ENCODE measurements around the gene C1QA.

The C1QA gene

GRCh38 chr1:22676916-22677583, 40.6 kb downstream of the C1QA start:
- no peak for DNase-seq

- no peak for DNase-seq
Measured at GRCh38 chr1:22677931-22678896, 41.8 kb downstream of the C1QA start.

DNA sequence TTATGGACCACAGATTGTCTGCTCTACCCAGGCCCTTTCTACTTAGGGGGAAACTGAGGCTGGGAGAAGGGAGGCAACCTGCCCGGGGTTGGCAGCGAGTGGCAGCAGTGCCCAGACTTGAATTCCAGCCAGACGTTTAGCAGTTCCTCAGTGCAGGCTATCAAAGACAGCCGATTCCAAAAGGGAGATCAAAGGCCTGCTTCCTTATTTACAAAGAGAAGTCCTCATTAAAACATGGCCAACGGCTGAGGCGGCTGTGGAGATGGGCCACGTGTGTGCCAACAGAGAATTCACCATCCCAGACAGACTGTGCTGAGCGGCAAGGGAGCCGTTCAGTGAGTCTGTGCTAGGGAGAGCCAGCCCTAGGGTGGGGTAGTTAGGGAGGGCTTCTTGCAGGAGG, 44.3 kb downstream of the C1QA start:
- DNase-seq = no peak

GRCh38 chr1:22681556-22682276, 45.3 kb downstream of the C1QA start:
- DNase-seq = no peak

GRCh38 chr1:22683547-22683946, 47.1 kb downstream of the C1QA start:
- DNase-seq = no peak

- no peak for DNase-seq
Measured at GRCh38 chr1:22685591-22686059, 49.2 kb downstream of the C1QA start.

DNA sequence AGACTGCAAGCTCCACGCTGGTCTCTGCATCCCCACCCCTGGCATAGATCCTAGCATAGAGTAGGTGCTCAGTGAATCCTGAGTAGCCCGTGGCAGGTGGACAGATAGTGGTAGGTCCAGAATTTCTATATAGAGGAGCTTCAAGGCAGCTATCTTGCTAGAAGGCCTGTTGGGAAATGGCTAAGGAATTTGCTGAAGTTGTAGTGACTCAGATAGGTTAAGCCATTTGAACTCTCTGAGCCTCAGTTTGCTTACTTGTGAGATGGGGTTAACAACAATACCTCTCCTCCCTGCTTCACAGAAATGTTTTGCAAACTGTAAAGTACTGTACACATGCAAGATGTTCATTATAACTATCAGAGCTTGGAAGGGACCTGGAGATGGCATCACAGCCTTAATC, 50.8 kb downstream of the C1QA start:
- no peak for DNase-seq

GRCh38 chr1:22688466-22688865, 52.0 kb downstream of the C1QA start:
- no peak for DNase-seq
